HepG2 (cell line): ENCODE data around the gene NEURL2. TPM values are rescaled to one million over a fixed set of nuclear protein-coding genes. Genes with fewer than 3 reads are reported as not detected.
A peak's percentile ranks its signal among the peaks of the same experiment; 100 is the strongest.

Experiments used
- CHD4 ChIP-seq: fragments of 200-600 bp; sonication (generic); IDR thresholded peaks from 2 replicates; pipeline ENCODE4 v1.7.0; 2017; ENCODE audit warnings: mild to moderate bottlenecking, low read length, borderline replicate concordance
- HNRNPH1 ChIP-seq: fragments of 200-400 bp; formaldehyde crosslinking; optimal IDR thresholded peaks from 2 replicates; pipeline ENCODE3; 2017; ENCODE audit warnings: mild to moderate bottlenecking, low read depth, low read length
- HOXA7 ChIP-seq: sonication (generic); formaldehyde crosslinking; IDR thresholded peaks from 2 replicates; pipeline ENCODE4 v1.8.1; 2022; ENCODE audit warnings: mild to moderate bottlenecking, missing genetic modification reagents, moderate library complexity
- MTA3 ChIP-seq: sonication (generic); formaldehyde crosslinking; IDR thresholded peaks from 2 replicates; pipeline ENCODE4 v1.4.0; 2020; ENCODE audit warnings: missing genetic modification reagents
- ZBTB26 ChIP-seq: IDR thresholded peaks from 2 replicates; pipeline ENCODE4 v1.6.1; 2016; ENCODE audit warnings: missing compliant biosample characterization, missing genetic modification reagents, borderline replicate concordance
- ZNF205 ChIP-seq: IDR thresholded peaks from 2 replicates; pipeline ENCODE4 v1.6.1; 2018; ENCODE audit warnings: missing biosample characterization, missing genetic modification reagents
- ZNF274 ChIP-seq: sonication (generic); formaldehyde crosslinking; IDR thresholded peaks from 2 replicates; pipeline ENCODE4 v1.5.1; 2020; ENCODE audit warnings: mild to moderate bottlenecking, missing genetic modification reagents
- ZNF501 ChIP-seq: sonication (generic); formaldehyde crosslinking; IDR thresholded peaks from 2 replicates; pipeline ENCODE4 v1.5.1; 2020; ENCODE audit warnings: mild to moderate bottlenecking, moderate library complexity, missing genetic modification reagents
- ZNF800 ChIP-seq: sonication (generic); formaldehyde crosslinking; IDR thresholded peaks from 2 replicates; pipeline ENCODE4 v1.4.0; 2020; ENCODE audit warnings: missing genetic modification reagents
- polyA plus RNA-seq, 8 experiments: library from polyadenylated mRNA; depleted of rRNA in 3 of 8; stranded (reverse) in 7 of 8; unstranded in 1 of 8; fragments of >200 nt; fragmentation: Illumina TruSeq in 4 of 8; extraction: Trizol in 4 of 8; gene quantifications; 2 replicates each; pipeline versions ENCODE4 v1.2.1 to v1.2.3, GENCODE V29; 2011 to 2016; ENCODE audit warnings: low read depth in 4 of 8, missing spikeins in 1 of 8, mixed read lengths in 1 of 8; ENCODE audit not compliant: insufficient read depth in 1 of 8
- total RNA-seq, 5 experiments: library from RNA; depleted of rRNA; stranded (reverse); fragments of >200 nt; fragmentation: Illumina TruSeq; extraction: Trizol; gene quantifications; 2 replicates each; pipeline ENCODE4 v1.2.3, GENCODE V29; 2016; ENCODE audit warnings: low read depth in 1 of 5
- TF ChIP-seq, protein P1 (sequence below): sonication (generic); formaldehyde crosslinking; IDR thresholded peaks from 2 replicates; pipeline ENCODE4 v1.5.0; 2020; ENCODE audit warnings: mild to moderate bottlenecking, missing genetic modification reagents
- TF ChIP-seq, protein P2 (sequence below): sonication (generic); formaldehyde crosslinking; IDR thresholded peaks from 2 replicates; pipeline ENCODE4 v1.8.1; 2023; ENCODE audit warnings: missing genetic modification reagents, inconsistent platforms, borderline replicate concordance
- TF ChIP-seq, protein P3 (sequence below): sonication (generic); formaldehyde crosslinking; IDR thresholded peaks from 2 replicates; pipeline ENCODE4 v1.4.0; 2020; ENCODE audit warnings: missing genetic modification reagents, borderline replicate concordance
- TF ChIP-seq, protein P4 (sequence below): IDR thresholded peaks from 2 replicates; pipeline ENCODE4 v1.6.1; 2018; ENCODE audit warnings: missing genetic modification reagents, mild to moderate bottlenecking, missing compliant biosample characterization

NEURL2 gene
- total and polyA plus RNA-seq, 2 of the 13 experiments (the other 11 are each of a cell fraction or from before 2014, with no cell fraction given) = 7.2 to 9.7 TPM

- TF ChIP-seq, protein P1, sequence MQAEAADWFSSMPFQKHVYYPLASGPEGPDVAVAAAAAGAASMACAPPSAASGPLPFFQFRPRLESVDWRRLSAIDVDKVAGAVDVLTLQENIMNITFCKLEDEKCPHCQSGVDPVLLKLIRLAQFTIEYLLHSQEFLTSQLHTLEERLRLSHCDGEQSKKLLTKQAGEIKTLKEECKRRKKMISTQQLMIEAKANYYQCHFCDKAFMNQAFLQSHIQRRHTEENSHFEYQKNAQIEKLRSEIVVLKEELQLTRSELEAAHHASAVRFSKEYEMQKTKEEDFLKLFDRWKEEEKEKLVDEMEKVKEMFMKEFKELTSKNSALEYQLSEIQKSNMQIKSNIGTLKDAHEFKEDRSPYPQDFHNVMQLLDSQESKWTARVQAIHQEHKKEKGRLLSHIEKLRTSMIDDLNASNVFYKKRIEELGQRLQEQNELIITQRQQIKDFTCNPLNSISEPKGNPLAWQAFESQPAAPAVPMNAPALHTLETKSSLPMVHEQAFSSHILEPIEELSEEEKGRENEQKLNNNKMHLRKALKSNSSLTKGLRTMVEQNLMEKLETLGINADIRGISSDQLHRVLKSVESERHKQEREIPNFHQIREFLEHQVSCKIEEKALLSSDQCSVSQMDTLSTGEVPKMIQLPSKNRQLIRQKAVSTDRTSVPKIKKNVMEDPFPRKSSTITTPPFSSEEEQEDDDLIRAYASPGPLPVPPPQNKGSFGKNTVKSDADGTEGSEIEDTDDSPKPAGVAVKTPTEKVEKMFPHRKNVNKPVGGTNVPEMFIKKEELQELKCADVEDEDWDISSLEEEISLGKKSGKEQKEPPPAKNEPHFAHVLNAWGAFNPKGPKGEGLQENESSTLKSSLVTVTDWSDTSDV = peak; percentile 99
- no peak for TF ChIP-seq HNRNPH1
- TF ChIP-seq MTA3 (CRISPR knock-in tag) = no peak
- peak; percentile 87 for TF ChIP-seq ZBTB26 (CRISPR knock-in tag)
- TF ChIP-seq, protein P2, sequence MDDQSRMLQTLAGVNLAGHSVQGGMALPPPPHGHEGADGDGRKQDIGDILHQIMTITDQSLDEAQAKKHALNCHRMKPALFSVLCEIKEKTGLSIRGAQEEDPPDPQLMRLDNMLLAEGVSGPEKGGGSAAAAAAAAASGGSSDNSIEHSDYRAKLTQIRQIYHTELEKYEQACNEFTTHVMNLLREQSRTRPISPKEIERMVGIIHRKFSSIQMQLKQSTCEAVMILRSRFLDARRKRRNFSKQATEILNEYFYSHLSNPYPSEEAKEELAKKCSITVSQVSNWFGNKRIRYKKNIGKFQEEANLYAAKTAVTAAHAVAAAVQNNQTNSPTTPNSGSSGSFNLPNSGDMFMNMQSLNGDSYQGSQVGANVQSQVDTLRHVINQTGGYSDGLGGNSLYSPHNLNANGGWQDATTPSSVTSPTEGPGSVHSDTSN (CRISPR knock-in tag) = peak; percentile 27; the same call in 1 of the 2 replicates
- TF ChIP-seq, protein P3, sequence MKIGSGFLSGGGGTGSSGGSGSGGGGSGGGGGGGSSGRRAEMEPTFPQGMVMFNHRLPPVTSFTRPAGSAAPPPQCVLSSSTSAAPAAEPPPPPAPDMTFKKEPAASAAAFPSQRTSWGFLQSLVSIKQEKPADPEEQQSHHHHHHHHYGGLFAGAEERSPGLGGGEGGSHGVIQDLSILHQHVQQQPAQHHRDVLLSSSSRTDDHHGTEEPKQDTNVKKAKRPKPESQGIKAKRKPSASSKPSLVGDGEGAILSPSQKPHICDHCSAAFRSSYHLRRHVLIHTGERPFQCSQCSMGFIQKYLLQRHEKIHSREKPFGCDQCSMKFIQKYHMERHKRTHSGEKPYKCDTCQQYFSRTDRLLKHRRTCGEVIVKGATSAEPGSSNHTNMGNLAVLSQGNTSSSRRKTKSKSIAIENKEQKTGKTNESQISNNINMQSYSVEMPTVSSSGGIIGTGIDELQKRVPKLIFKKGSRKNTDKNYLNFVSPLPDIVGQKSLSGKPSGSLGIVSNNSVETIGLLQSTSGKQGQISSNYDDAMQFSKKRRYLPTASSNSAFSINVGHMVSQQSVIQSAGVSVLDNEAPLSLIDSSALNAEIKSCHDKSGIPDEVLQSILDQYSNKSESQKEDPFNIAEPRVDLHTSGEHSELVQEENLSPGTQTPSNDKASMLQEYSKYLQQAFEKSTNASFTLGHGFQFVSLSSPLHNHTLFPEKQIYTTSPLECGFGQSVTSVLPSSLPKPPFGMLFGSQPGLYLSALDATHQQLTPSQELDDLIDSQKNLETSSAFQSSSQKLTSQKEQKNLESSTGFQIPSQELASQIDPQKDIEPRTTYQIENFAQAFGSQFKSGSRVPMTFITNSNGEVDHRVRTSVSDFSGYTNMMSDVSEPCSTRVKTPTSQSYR (CRISPR knock-in tag) = peak; percentile 75
- TF ChIP-seq HOXA7 = no peak
- TF ChIP-seq, protein P4, sequence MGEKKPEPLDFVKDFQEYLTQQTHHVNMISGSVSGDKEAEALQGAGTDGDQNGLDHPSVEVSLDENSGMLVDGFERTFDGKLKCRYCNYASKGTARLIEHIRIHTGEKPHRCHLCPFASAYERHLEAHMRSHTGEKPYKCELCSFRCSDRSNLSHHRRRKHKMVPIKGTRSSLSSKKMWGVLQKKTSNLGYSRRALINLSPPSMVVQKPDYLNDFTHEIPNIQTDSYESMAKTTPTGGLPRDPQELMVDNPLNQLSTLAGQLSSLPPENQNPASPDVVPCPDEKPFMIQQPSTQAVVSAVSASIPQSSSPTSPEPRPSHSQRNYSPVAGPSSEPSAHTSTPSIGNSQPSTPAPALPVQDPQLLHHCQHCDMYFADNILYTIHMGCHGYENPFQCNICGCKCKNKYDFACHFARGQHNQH (CRISPR knock-in tag) = peak; percentile 81
- peak; percentile 91 for TF ChIP-seq ZNF205
- TF ChIP-seq ZNF274 = peak; percentile 97; the same call in 1 of the 2 replicates
- no peak for TF ChIP-seq CHD4
- 0 out of 2 replicates have a peak, but pooled peaks have one; percentile 4 for TF ChIP-seq ZNF800 (CRISPR knock-in tag)
- peak; percentile 76 for TF ChIP-seq ZNF501
Measured at GRCh38 chr20:45934586-45935415, 43.8 kb upstream of the NEURL2 start, which contains the start of gene PCIF1 (continued).
